Keratinocyte (primary cell): ENCODE results near the gene FBXO3. TPM values are rescaled to one million over a fixed set of nuclear protein-coding genes. Genes with fewer than 3 reads are reported as not detected.
A peak's percentile ranks its signal among the peaks of the same experiment; 100 is the strongest.
"Not testable (repeated sequence)": the region's sequence is repeated elsewhere in the genome, so short reads cannot be mapped to it uniquely, and the experiment has no call there.

ENCODE experiments used
- DNase-seq: peaks from one replicate; pipeline ENCODE4 v3.0.0-alpha.2; 2011; ENCODE audit warnings: low read depth, missing footprints, low spot score
- FAIRE-seq: peaks from 2 replicates; lab custom pipeline; 2011; peaks lifted over from hg19 to GRCh38; lab: Jason Lieb, UNC
- H2AFZ ChIP-seq: 2 replicates; pipeline ENCODE4 v1.6.0; 2012; ENCODE audit warnings: low read length, control low read depth, inconsistent platforms; ENCODE audit not compliant: control insufficient read depth
- H3K27ac ChIP-seq: 2 replicates; pipeline ENCODE4 v1.5.1; 2011; ENCODE audit warnings: low read length; ENCODE audit not compliant: control insufficient read depth, insufficient read depth
- H3K27me3 ChIP-seq: 3 replicates; pipeline ENCODE4 v1.6.0; 2011; ENCODE audit warnings: low read length; ENCODE audit not compliant: control insufficient read depth, insufficient read depth; ENCODE audit errors: extremely low read depth
- H3K36me3 ChIP-seq, 2 experiments: 2 replicates in 1 of 2; 3 replicates in 1 of 2; pipeline ENCODE4 v1.5.1; 2011; ENCODE audit warnings: low read length in 2 of 2, mild to moderate bottlenecking in 1 of 2; ENCODE audit not compliant: control insufficient read depth in 2 of 2, insufficient read depth in 2 of 2; ENCODE audit errors: extremely low read depth in 1 of 2
- H3K4me1 ChIP-seq: 3 replicates; pipeline ENCODE4 v1.5.1; 2011; ENCODE audit warnings: low read length; ENCODE audit not compliant: control insufficient read depth, insufficient read depth; ENCODE audit errors: extremely low read depth
- H3K4me2 ChIP-seq: 3 replicates; pipeline ENCODE4 v1.6.0; 2011; ENCODE audit warnings: low read depth, low read length; ENCODE audit not compliant: control insufficient read depth, insufficient read depth; ENCODE audit errors: extremely low read depth
- H3K4me3 ChIP-seq, 3 experiments: fragments of 200-600 bp in 1 of 3; sonication (generic) in 1 of 3; 2 replicates in 2 of 3; 3 replicates in 1 of 3; pipeline ENCODE4 v1.5.1; 2011 to 2016; ENCODE audit warnings: low read length in 3 of 3, mild to moderate bottlenecking in 3 of 3, control low read depth in 2 of 3, inconsistent platforms in 1 of 3, low read depth in 1 of 3, mixed read lengths in 1 of 3, mixed run types in 1 of 3, moderate library complexity in 1 of 3; ENCODE audit not compliant: control insufficient read depth in 2 of 3, insufficient read depth in 2 of 3; ENCODE audit errors: extremely low read depth in 1 of 3
- H3K79me2 ChIP-seq: 2 replicates; pipeline ENCODE4 v1.6.0; 2012; ENCODE audit warnings: low read length; ENCODE audit not compliant: control insufficient read depth, insufficient read depth
- H3K9ac ChIP-seq: 3 replicates; pipeline ENCODE4 v1.6.0; 2011; ENCODE audit warnings: low read length; ENCODE audit not compliant: control insufficient read depth, insufficient read depth; ENCODE audit errors: extremely low read depth
- H3K9me1 ChIP-seq: 3 replicates; pipeline ENCODE4 v1.6.0; 2011; ENCODE audit warnings: low read length; ENCODE audit not compliant: control insufficient read depth, insufficient read depth; ENCODE audit errors: extremely low read depth
- H3K9me3 ChIP-seq: 2 replicates; pipeline ENCODE4 v1.5.1; 2012; ENCODE audit warnings: low read depth, low read length; ENCODE audit not compliant: control insufficient read depth
- H4K20me1 ChIP-seq: 3 replicates; pipeline ENCODE4 v1.6.0; 2011; ENCODE audit warnings: low read length; ENCODE audit not compliant: control insufficient read depth, insufficient read depth; ENCODE audit errors: extremely low read depth
- CTCF ChIP-seq, 3 experiments: IDR thresholded peaks in 1 of 3; conservative IDR thresholded peaks in 1 of 3; optimal IDR thresholded peaks in 1 of 3; 2 replicates in 2 of 3; 3 replicates in 1 of 3; pipeline versions ENCODE3 to v1.5.1; 2011; ENCODE audit warnings: low read length in 3 of 3, mild to moderate bottlenecking in 3 of 3, moderate library complexity in 2 of 3, control low read depth in 1 of 3, inconsistent platforms in 1 of 3; ENCODE audit not compliant: insufficient read depth in 2 of 3; ENCODE audit errors: extremely low read depth in 1 of 3
- EZH2 ChIP-seq: IDR thresholded peaks from one replicate; pipeline ENCODE4 v1.6.1; 2012; ENCODE audit warnings: inconsistent platforms, mild to moderate bottlenecking, low read length, moderate library complexity
- dilution Hi-C: fragments of 300-500 bp; cut with MboI; formaldehyde crosslinking; loops from one replicate; pipeline ENCODE4 v1.7.0; 2020; ENCODE audit warnings: low sequenced_read_pairs; ENCODE audit not compliant: extremely low pct_ligation_motif_present
- polyA plus RNA-seq, 5 experiments: library from polyadenylated mRNA; depleted of rRNA in 3 of 5; stranded (reverse) in 3 of 5; stranded (forward) in 1 of 5; unstranded in 1 of 5; fragments of >200 nt; gene quantifications; 1 replicate in 1 of 5; 2 replicates in 3 of 5; 3 replicates in 1 of 5; pipeline versions ENCODE4 v1.2.1 to v1.2.3, GENCODE V29; 2011 to 2012; ENCODE audit warnings: missing spikeins in 2 of 5, low read depth in 1 of 5, low replicate concordance in 1 of 5

Gene FBXO3
- polyA plus RNA-seq, 1 donor (not counting 4 experiments of a cell fraction or from before 2014, with no cell fraction given), result 68.6 TPM

DNA sequence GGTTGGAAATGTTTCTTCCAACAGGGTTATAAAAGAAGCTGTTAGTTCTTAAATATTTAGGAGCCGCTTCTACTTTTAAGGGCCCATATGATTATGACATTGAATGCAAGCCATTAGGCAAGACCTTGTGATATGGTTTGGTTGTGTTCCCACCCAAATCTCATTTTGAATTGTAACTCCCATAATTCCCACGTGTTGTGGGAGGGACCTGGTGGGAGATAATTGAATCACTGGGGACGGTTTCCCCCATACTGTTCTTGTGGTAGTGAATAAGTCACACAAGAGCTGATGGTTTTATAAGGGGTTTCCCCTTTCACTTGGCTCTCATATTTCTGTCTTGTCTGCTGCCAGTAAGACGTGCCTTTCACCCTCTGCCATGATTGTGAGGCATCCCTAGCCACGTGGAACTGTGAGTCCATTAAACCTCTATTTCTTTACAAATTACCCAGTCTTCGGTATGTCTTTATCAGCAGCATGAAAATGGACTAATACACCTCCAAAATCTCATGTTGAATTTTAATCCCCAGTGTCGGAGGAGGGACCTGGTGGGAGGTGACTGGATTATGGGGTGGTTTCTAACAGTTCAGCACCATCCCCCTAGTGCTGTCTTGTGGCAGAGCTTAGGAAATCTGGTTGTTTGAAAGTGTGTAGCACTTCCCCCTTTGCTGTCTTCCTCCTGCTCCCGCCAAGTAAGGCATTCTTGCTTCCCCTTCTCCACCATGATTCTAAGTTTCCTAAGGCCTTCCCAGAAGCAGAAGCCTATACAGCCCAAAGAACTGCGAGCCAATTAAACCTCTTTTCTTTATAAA is 42.4 kb downstream of the FBXO3 start:
- no peak overlapping the region for H3K27ac ChIP-seq
- peaks cover 12 to 26% of the 10 kb centered on the region in 2 experiments for H3K36me3 ChIP-seq
- H3K79me2 ChIP-seq, result peaks cover 87% of the 10 kb centered on the region
- H3K9me1 ChIP-seq, result peaks cover 3% of the 10 kb centered on the region
- peaks cover 34% of the 10 kb centered on the region for H4K20me1 ChIP-seq
- no peak overlapping the region for H3K9ac ChIP-seq
- DNase-seq (no peak), FAIRE-seq (no peak)
- TF ChIP-seq CTCF (optimal IDR thresholded peaks at IDR 0.05 in 1 of 3, IDR thresholded peaks at IDR 0.05 in 1 of 3, conservative IDR thresholded peaks at IDR 0.05 in 1 of 3; ENCODE audit: extremely low read depth in 1 of 3, insufficient read depth in 2 of 3, low read length in 3 of 3), result no peak
- H3K9me3 ChIP-seq, result no peaks in the 10 kb centered on the region
- H3K4me1 ChIP-seq, result peaks cover 45% of the 10 kb centered on the region
- peak overlapping the region; percentile 98 for H3K4me2 ChIP-seq
- H2AFZ ChIP-seq, result no peak overlapping the region
- H3K4me3 ChIP-seq, result peak overlapping the region in 1 of 3 experiments; percentile 29
- dilution Hi-C loops, result no loop called here
- no peaks in the 10 kb centered on the region for H3K27me3 ChIP-seq

DNA sequence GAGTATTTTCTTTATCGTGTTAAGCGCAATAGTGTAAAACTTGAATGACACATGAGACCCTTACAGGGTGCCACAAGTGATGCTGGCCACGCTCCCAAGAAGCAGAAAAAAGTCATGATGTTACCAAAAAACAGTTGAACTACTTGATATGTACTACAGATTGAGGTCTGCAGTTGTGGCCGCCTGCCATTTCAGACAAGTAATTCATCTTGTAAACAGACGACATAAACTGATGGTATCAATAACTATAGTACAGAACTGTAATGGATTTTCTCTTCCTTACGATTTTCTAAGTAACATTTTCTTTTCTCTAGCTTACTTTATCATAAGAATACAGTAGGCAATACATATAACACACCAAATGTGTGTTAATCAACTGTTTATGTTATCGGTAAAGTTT is 43.6 kb downstream of the FBXO3 start:
- no peak for DNase-seq
- H3K9me1 ChIP-seq, result peaks cover 3% of the 10 kb centered on the region
- dilution Hi-C loops, result no loop called here
- no peak overlapping the region for H2AFZ ChIP-seq
- H4K20me1 ChIP-seq, result peaks cover 34% of the 10 kb centered on the region
- H3K4me3 ChIP-seq, result no peak overlapping the region
- H3K4me1 ChIP-seq, result peaks cover 39% of the 10 kb centered on the region
- H3K4me2 ChIP-seq, result peak overlapping the region; percentile 35
- H3K27ac ChIP-seq, result no peak overlapping the region
- H3K9me3 ChIP-seq, result no peaks in the 10 kb centered on the region
- H3K36me3 ChIP-seq, result peaks cover 12 to 26% of the 10 kb centered on the region in 2 experiments
- TF ChIP-seq EZH2 (no peak), CTCF (optimal IDR thresholded peaks at IDR 0.05 in 1 of 3, IDR thresholded peaks at IDR 0.05 in 1 of 3, conservative IDR thresholded peaks at IDR 0.05 in 1 of 3; ENCODE audit: extremely low read depth in 1 of 3, insufficient read depth in 2 of 3, low read length in 3 of 3) (no peak)
- H3K79me2 ChIP-seq, result peaks cover 91% of the 10 kb centered on the region
- no peaks in the 10 kb centered on the region for H3K27me3 ChIP-seq
- H3K9ac ChIP-seq, result no peak overlapping the region
- no peak for FAIRE-seq

DNA sequence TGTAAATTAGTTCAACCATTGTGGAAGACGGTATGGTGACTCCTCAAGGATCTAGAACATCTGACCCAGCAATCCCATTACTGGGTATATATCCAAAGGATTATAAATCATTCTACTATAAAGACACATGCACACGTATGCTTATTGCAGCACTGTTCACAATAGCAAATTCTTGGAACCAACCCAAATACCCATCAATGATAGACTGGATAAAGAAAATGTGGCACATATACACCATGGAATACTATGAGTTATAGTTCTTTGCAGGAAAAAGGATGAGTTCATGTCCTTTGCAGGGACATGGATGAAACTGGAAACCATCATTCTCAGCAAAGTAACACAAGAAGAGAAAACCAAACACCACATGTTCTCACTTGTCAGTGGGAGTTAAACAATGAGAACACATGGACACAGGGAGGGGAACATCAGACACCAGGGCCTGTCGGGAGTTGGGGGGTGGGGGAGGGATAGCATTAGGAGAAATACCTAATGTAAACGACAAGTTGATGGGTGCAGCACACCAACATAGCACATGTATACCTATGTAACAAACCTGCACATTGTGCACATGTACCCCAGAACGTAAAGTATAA is 45.2 kb downstream of the FBXO3 start:
- Histone ChIP-seq H4K20me1 (peaks cover 26% of the 10 kb centered on the region), H3K79me2 (peaks cover 91% of the 10 kb centered on the region), H3K36me3 (peaks cover 14 to 24% of the 10 kb centered on the region in 2 experiments), H3K4me1 (peaks cover 54% of the 10 kb centered on the region)
- H3K9me3 ChIP-seq, dilution Hi-C loops, H3K4me3 ChIP-seq, DNase-seq, H3K27me3 ChIP-seq, H3K4me2 ChIP-seq, H3K27ac ChIP-seq, FAIRE-seq, H2AFZ ChIP-seq, H3K9ac ChIP-seq, H3K9me1 ChIP-seq: not testable (repeated sequence)
